Endometrial microvascular endothelial cells (primary cell): ENCODE data around the gene GPHN. TPM values are rescaled to one million over a fixed set of nuclear protein-coding genes. Genes with fewer than 3 reads are reported as not detected.
"Not testable (repeated sequence)": the region's sequence is repeated elsewhere in the genome, so short reads cannot be mapped to it uniquely, and the experiment has no call there.

Experiments used
- in situ Hi-C: cut with HindIII; loops from 2 replicates; pipeline ENCODE4 v1.10.0; 2017; ENCODE audit warnings: low sequenced_read_pairs, low pct_unique_long_range_greater_than_20kb; ENCODE audit errors: inconsistent ontology term
- total RNA-seq: library from RNA; depleted of rRNA; stranded (reverse); fragments of >200 nt; gene quantifications from one replicate; pipeline ENCODE4 v1.2.3, GENCODE V29; 2015; ENCODE audit errors: inconsistent ontology term

The GPHN gene
- total RNA-seq, 1 donor from 2014 or later: 38.3 TPM

DNA sequence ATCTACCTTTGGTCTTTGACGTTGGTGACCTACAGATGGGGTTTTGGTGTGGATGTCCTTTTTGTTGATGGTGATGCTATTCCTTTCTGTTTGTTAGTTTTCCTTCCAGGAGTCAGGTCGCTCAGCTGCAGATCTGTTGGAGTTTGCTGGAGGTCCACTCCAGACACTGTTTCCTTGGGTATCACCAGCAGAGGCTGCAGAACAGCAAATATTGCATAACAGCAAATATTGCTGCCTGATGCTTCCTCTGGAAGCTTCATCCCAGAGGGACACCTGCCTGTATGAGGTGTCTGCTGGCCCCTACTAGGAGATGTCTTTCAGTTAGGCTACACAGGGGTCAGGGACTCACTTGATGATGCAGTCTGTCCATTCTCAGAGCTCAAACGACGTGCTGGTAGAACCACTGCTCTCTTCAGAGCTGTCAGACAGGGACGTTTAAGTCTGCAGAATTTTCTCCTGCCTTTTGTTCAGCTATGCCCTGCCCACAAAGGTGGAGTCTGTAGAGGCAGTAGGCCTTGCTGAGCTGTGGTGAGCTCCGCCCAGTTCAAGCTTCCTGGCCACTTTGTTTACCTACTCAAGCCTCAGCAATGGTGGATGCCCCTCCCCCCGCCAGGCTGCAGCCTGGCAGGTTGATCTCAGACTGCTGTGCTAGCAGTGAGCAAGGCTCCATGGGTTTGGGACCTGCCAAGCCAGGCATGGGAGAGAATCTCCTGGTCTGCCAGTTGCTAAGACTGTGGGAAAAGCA lies 559.3 kb downstream of the GPHN start:
- in situ Hi-C loops: not testable (repeated sequence)

GRCh38 chr14:67068251-67068650 lies 560.3 kb downstream of the GPHN start:
- in situ Hi-C loops: no loop called here

DNA sequence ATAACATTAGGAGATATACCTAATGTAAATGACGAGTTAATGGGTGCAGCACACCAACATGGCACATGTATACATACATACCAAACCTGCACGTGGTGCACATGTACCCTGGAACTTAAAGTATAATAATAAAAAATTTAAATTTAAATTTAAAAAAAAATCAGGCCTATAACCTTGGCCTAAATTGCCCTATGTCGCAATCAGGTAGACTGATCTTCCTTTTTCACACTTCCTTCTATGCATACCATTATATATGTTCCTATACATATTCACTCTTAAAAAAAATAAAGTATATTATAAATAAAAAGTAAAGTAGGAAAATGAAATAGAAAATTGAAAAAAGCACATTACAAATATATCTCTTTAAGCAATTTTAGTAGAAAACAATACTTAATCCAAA lies 563.6 kb downstream of the GPHN start:
- in situ Hi-C loops: no loop called here

GRCh38 chr14:67077921-67078320 lies 570.0 kb downstream of the GPHN start:
- in situ Hi-C loops: no loop called here

DNA sequence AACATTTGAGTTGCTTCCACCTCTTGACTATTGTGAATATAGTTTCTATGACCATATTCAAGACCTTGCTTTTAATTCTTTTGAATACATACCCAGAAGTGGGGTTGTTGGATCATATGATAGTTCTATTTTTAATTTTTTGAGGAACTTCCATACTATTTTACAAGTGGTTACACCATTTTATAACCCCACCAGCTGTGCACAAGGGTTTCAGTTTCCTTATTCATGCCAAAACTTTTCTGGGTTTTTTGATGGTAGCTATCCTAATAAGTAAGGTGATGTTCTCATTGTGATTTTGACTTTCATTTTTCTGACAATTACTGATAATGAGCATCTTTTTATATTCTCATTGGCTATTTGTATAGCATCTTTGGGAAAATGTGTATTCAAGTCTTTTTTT lies 571.9 kb downstream of the GPHN start:
- in situ Hi-C loops: no loop called here

- in situ Hi-C loops: no loop called here
Observed at GRCh38 chr14:67108230-67108629, 600.3 kb downstream of the GPHN start.

DNA sequence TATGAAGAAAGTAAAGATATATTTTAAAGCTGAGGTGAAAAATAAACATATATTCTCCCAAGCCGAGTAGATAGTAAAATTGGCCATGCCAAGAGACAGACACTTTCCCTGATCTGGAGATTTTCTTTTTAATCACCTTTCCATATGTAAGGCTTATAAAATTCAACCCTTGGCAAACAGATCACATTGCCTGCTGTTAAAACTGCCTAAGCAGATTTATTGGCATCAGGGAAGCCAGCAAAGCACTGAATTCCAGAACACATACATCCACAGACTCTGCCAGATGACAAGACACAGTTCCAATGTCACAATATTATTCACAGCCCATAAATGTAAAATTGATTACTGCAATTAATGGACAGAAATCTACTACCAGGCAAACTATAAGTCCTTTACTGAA lies 603.1 kb downstream of the GPHN start:
- in situ Hi-C loops: no loop called here

DNA sequence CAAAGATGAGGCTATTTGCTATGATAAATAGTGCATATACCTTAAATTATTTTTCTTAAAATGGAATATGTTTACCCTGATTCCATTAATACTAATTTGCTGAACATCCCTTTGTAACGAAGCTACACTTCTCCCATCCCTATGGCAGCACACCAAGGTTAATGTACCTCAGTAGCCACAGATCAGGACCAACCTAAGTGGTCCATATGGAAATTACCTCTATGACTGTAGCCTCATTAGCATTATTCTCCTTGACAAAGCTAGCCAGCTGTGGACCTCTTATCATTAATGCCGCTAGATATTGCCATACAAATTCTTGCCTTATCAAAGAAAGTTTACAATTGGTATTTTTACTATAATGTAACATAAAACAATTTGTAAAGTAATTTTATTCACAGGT lies 604.4 kb downstream of the GPHN start:
- in situ Hi-C loops: no loop called here

DNA sequence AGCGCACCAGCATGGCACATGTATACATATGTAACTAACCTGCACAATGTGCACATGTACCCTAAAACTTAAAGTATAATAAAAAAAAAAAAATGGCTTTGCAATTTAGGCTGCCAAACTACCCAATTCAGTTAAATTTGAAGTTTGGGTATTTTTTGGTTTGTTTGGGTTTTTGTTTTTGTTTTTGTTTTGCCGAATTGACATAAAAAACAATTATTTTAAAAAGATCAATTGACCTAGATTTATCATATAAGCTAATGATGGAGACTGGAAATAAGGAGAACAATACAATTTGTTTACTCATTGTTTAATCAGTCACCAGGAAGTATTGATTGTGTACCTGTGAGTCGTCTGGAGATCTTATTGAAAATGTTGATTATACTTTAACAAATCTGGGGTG lies 619.2 kb downstream of the GPHN start:
- in situ Hi-C loops: no loop called here

- in situ Hi-C loops: no loop called here
Observed at GRCh38 chr14:67129768-67130167, 621.8 kb downstream of the GPHN start.

GRCh38 chr14:67131691-67132090 lies 623.7 kb downstream of the GPHN start:
- in situ Hi-C loops: no loop called here

DNA sequence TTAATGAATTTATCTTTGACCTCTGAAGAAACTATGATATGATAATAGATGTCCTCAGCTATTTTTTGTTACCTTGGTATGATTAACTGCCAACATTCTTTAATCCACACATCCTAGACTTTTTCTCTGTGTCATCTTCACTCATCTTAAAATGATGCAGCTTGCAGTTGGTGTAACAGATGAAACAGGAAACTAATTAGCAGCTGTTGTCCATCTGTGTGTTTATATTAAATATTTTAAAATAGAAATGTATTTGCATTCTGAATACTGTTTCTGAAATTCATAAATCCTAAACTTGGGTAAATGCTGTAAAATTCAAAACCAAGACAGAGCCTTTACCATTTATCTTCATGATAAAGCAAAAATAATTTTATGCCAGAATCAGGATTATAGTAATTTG lies 625.2 kb downstream of the GPHN start:
- in situ Hi-C loops: no loop called here

GRCh38 chr14:67133595-67134441 lies 625.9 kb downstream of the GPHN start:
- in situ Hi-C loops: no loop called here

DNA sequence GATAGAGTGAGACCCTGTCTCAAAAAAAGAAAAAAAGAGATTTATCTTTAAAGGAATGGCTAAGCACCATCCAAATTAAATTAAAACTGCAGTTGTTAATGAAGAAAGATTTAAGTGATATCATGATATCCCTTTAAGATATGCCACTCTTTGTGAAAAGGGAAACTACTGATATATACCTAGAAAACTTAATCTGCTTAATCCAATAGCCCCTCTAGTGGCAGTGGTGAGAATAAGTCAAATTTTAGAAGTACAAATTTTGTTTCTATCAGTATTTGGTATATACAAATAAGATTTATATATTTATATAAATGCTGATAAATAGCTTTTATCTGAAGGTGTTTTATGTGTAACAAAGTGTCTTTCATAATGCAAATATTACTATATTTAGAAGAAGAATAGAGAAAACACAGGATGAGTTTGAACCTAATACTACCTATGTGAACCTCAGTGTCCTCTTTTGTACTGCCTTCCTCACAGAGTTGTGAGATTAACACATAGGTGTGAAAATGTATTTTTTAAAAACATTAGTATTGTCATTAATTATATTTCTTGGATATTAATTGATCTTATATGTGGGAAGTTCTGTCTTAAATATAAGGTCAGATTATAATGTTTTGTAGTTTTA lies 629.9 kb downstream of the GPHN start:
- in situ Hi-C loops: no loop called here

DNA sequence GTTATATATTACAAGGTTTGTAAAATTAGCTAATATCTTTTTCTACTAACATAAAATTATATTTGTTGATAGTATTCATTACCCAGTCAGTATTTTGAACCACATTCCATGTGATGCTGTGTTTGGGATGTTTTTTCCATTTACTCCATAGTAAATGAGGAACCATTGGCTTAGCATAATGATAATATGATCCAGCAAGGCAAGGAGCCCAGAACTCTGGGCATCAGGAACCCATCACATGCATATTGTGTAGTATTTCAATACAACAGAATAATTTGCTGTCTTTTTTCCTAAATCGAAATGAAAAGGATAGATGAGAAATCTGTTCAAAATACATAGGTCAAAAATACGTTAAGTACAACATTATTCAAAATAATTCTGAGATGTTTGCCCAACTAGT lies 632.6 kb downstream of the GPHN start:
- in situ Hi-C loops: no loop called here

DNA sequence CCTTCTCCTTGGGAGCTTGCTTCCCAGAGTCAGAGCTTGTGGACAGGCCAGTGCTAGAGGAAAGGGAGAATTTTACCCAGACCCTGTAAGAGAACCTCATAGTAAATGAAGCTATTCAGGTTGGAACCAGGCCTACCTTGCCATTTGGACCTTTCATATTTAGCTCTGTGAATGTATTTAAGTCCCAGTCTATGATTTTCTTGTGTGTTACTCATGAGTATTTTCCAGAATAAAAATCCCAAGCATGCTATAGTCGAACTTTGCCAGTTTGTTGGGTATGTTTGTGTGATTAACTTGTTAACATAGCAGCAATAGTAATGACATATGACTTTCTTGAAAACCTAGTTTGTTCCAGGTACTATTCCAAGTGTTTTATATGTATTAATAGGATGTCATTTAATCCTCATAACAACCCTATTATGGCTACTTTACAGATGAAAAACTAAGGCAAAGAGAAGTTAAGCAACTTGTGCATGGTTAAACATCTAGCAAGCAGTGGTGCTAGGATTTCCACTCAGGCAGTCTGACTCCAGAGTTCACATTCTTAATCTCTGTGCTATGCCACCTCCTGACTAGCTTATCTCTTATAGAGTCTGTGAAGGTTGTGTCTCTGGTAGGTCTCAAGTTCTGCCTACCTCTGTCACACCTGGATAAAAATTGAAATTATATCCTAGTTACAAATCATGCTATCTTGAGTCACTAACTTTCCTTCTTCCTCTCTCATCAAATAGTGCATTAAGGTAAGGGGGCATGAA lies 633.4 kb downstream of the GPHN start:
- in situ Hi-C loops: no loop called here

- in situ Hi-C loops: no loop called here
Observed at GRCh38 chr14:67151082-67151666, 643.2 kb downstream of the GPHN start.

DNA sequence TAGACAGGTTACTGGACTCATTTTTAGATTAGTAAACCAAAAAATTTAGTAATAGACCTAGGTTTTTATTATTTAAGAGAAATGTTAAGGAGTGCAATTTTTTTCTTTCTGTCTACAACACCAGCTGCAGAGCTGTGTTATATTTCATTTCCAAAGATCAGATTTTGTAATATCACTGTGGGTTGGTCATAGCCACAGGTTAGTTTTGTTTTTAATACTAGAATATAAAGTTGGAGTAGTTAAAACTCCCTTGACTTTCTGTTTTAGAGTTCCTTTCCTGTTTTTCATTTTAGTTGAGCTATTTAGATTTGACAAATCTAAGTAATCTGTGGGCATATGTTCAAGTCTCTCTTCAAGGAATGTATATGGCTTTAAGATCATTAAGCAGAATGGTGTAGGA lies 650.6 kb downstream of the GPHN start:
- in situ Hi-C loops: no loop called here

DNA sequence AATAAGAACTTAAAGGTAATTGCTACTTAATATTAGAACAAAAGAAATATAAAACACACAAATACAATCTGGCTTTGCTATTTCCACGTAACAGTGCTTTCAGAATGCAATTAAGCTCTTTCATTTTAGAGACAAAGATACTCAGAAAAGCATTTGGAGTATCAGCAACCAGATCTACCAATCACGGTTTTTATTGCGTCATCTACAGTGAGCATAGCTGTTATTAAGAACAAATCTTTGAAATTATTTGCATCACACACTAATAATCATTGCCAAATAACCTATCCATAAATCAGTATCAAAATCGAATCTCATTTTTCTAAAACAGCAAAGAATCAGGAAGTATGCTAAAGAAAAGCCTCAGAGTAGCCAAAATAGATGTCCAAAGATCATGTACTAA lies 654.4 kb downstream of the GPHN start:
- in situ Hi-C loops: no loop called here
